Osteoblast (primary cell): Measurements from ENCODE around the gene NIT1. TPM values are rescaled to one million over a fixed set of nuclear protein-coding genes. Genes with fewer than 3 reads are reported as not detected.

Experiments
- DNase-seq: peaks from one replicate; pipeline ENCODE4 v3.0.0; 2011; ENCODE audit warnings: low spot score, mixed read lengths; ENCODE audit not compliant: insufficient read length; ENCODE audit errors: missing footprints
- H2AFZ ChIP-seq: 2 replicates; pipeline ENCODE4 v1.6.0; 2011; ENCODE audit warnings: mild to moderate bottlenecking, low read length
- H3K27ac ChIP-seq: 2 replicates; pipeline ENCODE4 v1.5.1; 2011; ENCODE audit warnings: mild to moderate bottlenecking, low read depth, low read length, moderate library complexity
- H3K27me3 ChIP-seq: 2 replicates; pipeline ENCODE4 v1.6.0; 2012; ENCODE audit warnings: mild to moderate bottlenecking, control low read depth, inconsistent platforms, low read length, moderate library complexity; ENCODE audit not compliant: insufficient read depth
- H3K36me3 ChIP-seq: 2 replicates; pipeline ENCODE4 v1.5.1; 2011; ENCODE audit warnings: mild to moderate bottlenecking, low read length, control low read depth, moderate library complexity; ENCODE audit not compliant: insufficient read depth
- H3K4me1 ChIP-seq: 2 replicates; pipeline ENCODE4 v1.5.1; 2011; ENCODE audit warnings: mild to moderate bottlenecking, low read length, control low read depth, moderate library complexity; ENCODE audit not compliant: insufficient read depth
- H3K4me2 ChIP-seq: 2 replicates; pipeline ENCODE4 v1.6.0; 2011; ENCODE audit warnings: mild to moderate bottlenecking, low read length; ENCODE audit not compliant: insufficient read depth
- H3K4me3 ChIP-seq: fragments of 200-600 bp; sonication (generic); 3 replicates; pipeline ENCODE4 v1.5.1; 2012; ENCODE audit warnings: mild to moderate bottlenecking, low read length, inconsistent platforms; ENCODE audit not compliant: insufficient read depth
- H3K79me2 ChIP-seq: 2 replicates; pipeline ENCODE4 v1.6.0; 2012; ENCODE audit warnings: mild to moderate bottlenecking, low read length, control low read depth, inconsistent platforms; ENCODE audit not compliant: insufficient read depth
- H3K9me3 ChIP-seq: 2 replicates; pipeline ENCODE4 v1.5.1; 2011; ENCODE audit warnings: low read depth, low read length, control low read depth
- H4K20me1 ChIP-seq: 2 replicates; pipeline ENCODE4 v1.6.0; 2012; ENCODE audit warnings: mild to moderate bottlenecking, low read length, control low read depth; ENCODE audit not compliant: insufficient read depth
- CTCF ChIP-seq: IDR thresholded peaks from 2 replicates; pipeline ENCODE4 v1.5.1; 2011; ENCODE audit warnings: mild to moderate bottlenecking, low read depth, low read length, moderate library complexity; ENCODE audit errors: extremely low read depth
- small RNA-seq: library from RNA; depleted of rRNA; stranded (forward); fragments of <200 nt; gene quantifications from one replicate; pipeline ENCODE3, GENCODE V24; 2012
- total RNA-seq: library from RNA; depleted of rRNA; stranded (reverse); fragments of >200 nt; gene quantifications from 2 replicates; pipeline ENCODE4 v1.2.3, GENCODE V29; 2012

The NIT1 gene
- total RNA-seq, 1 donor: 23.9 TPM

- DNase-seq: peak; percentile 75
Measured at GRCh38 chr1:161166669-161167548, 49.0 kb downstream of the NIT1 start.

GRCh38 chr1:161168906-161169305 lies 51.0 kb downstream of the NIT1 start:
- Histone ChIP-seq H3K4me3 (no peak overlapping the region), H3K9me3 (no peaks in the 10 kb centered on the region), H3K4me2 (no peak overlapping the region), H3K27me3 (no peaks in the 10 kb centered on the region), H3K4me1 (peaks cover 31% of the 10 kb centered on the region), H3K79me2 (peaks cover 13% of the 10 kb centered on the region), H2AFZ (no peak overlapping the region), H3K27ac (no peak overlapping the region), H4K20me1 (no peaks in the 10 kb centered on the region), H3K36me3 (peaks cover 52% of the 10 kb centered on the region)
- no peak for TF ChIP-seq CTCF
- DNase-seq: no peak

More at GRCh38 chr1:161166669-161167548, 49.0 kb downstream of the NIT1 start:
- Histone ChIP-seq H3K27ac (peak overlapping the region; percentile 87), H3K36me3 (peaks cover 53% of the 10 kb centered on the region), H3K27me3 (no peaks in the 10 kb centered on the region), H3K79me2 (peaks cover 11% of the 10 kb centered on the region), H3K4me3 (peak overlapping the region; percentile 84), H3K4me1 (peaks cover 15% of the 10 kb centered on the region), H3K4me2 (peak overlapping the region; percentile 92), H2AFZ (peak overlapping the region; percentile 88), H3K9me3 (no peaks in the 10 kb centered on the region), H4K20me1 (no peaks in the 10 kb centered on the region)
- TF ChIP-seq CTCF: no peak

Small RNA genes lying within 50 kb of the gene (small RNA-seq; reads per million reads assigned to genes)
- gene RF01225: not detected

Other genes with a start within 250 kb of the NIT1 start
- gene ITLN1, start 232.9 kb upstream of the NIT1 start, total RNA-seq: not detected in 2 replicates
- gene ITLN2, start 163.3 kb upstream of the NIT1 start, total RNA-seq: not detected in 2 replicates
- 0.72 and 1.2 TPM in 2 replicates for gene F11R, start 97.0 kb upstream of the NIT1 start, total RNA-seq
- 0.72 and 1.8 TPM in 2 replicates for gene TSTD1, start 79.1 kb upstream of the NIT1 start, total RNA-seq
- 45.7 and 47.4 TPM in 2 replicates for gene USF1, start 72.1 kb upstream of the NIT1 start, total RNA-seq
- gene ARHGAP30, start 48.2 kb upstream of the NIT1 start, total RNA-seq: under 0.01 TPM in 1 of 2 replicates, not detected in the other
- gene NECTIN4, start 28.5 kb upstream of the NIT1 start, total RNA-seq: under 0.01 TPM in 2 replicates
- gene KLHDC9, start 19.7 kb upstream of the NIT1 start, total RNA-seq: 1.4 and 1.5 TPM in 2 replicates
- gene PFDN2, start 68 bp upstream of the NIT1 start, total RNA-seq: 17.7 and 27.9 TPM in 2 replicates
- 36.6 and 41.0 TPM in 2 replicates for gene DEDD, start 14.6 kb downstream of the NIT1 start, total RNA-seq
- 87.5 and 95.2 TPM in 2 replicates for gene UFC1, start 35.9 kb downstream of the NIT1 start, total RNA-seq
- gene USP21, start 41.4 kb downstream of the NIT1 start, total RNA-seq: 8.0 and 9.1 TPM in 2 replicates
- 15.9 and 19.5 TPM in 2 replicates for gene PPOX, start 48.3 kb downstream of the NIT1 start, total RNA-seq
- 18.5 and 18.9 TPM in 2 replicates for gene B4GALT3, start 59.4 kb downstream of the NIT1 start, total RNA-seq
- gene ADAMTS4, start 80.9 kb downstream of the NIT1 start, total RNA-seq: 1.4 and 3.5 TPM in 2 replicates
- gene NDUFS2, start 84.3 kb downstream of the NIT1 start, total RNA-seq: 103 and 130 TPM in 2 replicates
- 0.29 and 0.72 TPM in 2 replicates for gene FCER1G, start 97.2 kb downstream of the NIT1 start, total RNA-seq
- gene APOA2, start 105.5 kb downstream of the NIT1 start, total RNA-seq: not detected in 2 replicates
- 6.5 and 8.8 TPM in 2 replicates for gene TOMM40L, start 108.0 kb downstream of the NIT1 start, total RNA-seq
- gene NR1I3, start 120.1 kb downstream of the NIT1 start, total RNA-seq: not detected in 2 replicates
- gene PCP4L1, start 140.6 kb downstream of the NIT1 start, total RNA-seq: not detected in 2 replicates
- gene MPZ, start 191.9 kb downstream of the NIT1 start, total RNA-seq: 0.88 and 2.2 TPM in 2 replicates
- gene SDHC, start 196.3 kb downstream of the NIT1 start, total RNA-seq: 20.3 and 26.5 TPM in 2 replicates
- not detected in 2 replicates for gene CFAP126, start 249.8 kb downstream of the NIT1 start, total RNA-seq